Measurements from ENCODE around the gene CWC25. TPM values are rescaled to one million over a fixed set of nuclear protein-coding genes. Genes with fewer than 3 reads are reported as not detected.

Gene CWC25
- total RNA-seq, 1 experiment from 2014 or later, result 21.3 TPM

GRCh38 chr17:38761612-38762011 lies 63.5 kb downstream of the CWC25 start:
- peak; percentile 24 for DNase-seq
- H3K27me3 ChIP-seq, result no peaks in the 10 kb centered on the region
- H3K36me3 ChIP-seq, result peaks cover 89% of the 10 kb centered on the region
- no peak overlapping the region for H3K4me3 ChIP-seq
- no peaks in the 10 kb centered on the region for H3K9me3 ChIP-seq

DNA sequence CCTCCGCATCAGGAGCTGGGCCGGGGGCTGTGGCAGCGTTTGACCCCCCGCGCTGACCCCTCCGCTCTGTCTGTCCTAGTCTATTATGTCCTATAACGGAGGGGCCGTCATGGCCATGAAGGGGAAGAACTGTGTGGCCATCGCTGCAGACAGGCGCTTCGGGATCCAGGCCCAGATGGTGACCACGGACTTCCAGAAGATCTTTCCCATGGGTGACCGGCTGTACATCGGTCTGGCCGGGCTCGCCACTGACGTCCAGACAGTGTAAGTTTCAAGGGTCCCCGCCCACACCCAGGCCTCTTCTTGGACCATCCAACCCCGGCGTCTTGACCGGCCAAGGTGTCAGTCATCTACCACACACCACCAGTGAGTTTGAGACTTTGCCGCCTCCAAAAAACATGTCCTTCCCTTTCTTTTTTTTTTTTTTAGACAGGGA lies 72.0 kb downstream of the CWC25 start:
- Histone ChIP-seq H3K36me3 (peaks cover 44% of the 10 kb centered on the region), H3K9me3 (no peaks in the 10 kb centered on the region), H3K27me3 (no peaks in the 10 kb centered on the region), H3K4me3 (peak overlapping the region; percentile 76)
- no peak for DNase-seq

GRCh38 chr17:38752308-38753070 lies 72.6 kb downstream of the CWC25 start, which contains the start of gene PSMB3:
Gene PSMB3 (plus strand): TSS chr17:38752741. CDS start chr17:38752827, 86 bp downstream.
- DNase-seq, result peak; percentile 99
- Histone ChIP-seq H3K4me3 (peak within 1 kb of the TSS; percentile 76), H3K27me3 (no peaks in the 10 kb centered on the region), H3K9me3 (no peaks in the 10 kb centered on the region), H3K36me3 (peaks cover 41% of the 10 kb centered on the region)

DNA sequence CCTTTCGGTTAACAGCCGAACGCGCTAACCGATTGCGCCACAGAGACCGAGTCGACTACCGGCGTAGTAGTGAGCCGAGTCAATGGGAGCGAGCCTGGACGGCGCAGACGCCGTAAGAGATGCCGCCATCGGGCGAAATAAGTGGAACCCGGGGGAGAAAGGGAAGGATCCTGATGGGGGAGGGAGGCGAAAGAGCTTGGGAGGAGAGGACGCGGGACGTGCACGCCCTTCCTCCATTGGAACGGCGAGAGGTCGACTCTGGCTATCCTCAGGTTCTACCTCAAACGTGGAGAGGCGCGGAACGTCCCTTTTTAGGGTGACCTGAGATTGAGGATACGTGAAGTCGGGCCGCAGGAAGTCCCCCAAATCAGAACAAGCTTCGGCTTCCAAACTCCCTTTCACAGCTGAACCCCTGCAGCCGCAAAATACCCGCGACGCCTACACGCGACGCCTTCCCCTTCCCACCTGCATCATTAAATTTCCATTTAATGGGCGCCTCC lies 73.3 kb downstream of the CWC25 start:
- Histone ChIP-seq H3K36me3 (peaks cover 36% of the 10 kb centered on the region), H3K9me3 (no peaks in the 10 kb centered on the region), H3K27me3 (no peaks in the 10 kb centered on the region), H3K4me3 (peak overlapping the region; percentile 76)
- peak; percentile 77 for DNase-seq

GRCh38 chr17:38751144-38751807 lies 73.8 kb downstream of the CWC25 start:
- no peaks in the 10 kb centered on the region for H3K9me3 ChIP-seq
- H3K27me3 ChIP-seq, result no peaks in the 10 kb centered on the region
- peaks cover 31% of the 10 kb centered on the region for H3K36me3 ChIP-seq
- H3K4me3 ChIP-seq, result peak overlapping the region; percentile 76
- peak; percentile 50 for DNase-seq

Other genes starting within 250 kb of the CWC25 start
- 0.05 and 0.07 TPM in 2 replicates for gene SRCIN1, start 219.4 kb downstream of the CWC25 start, total RNA-seq (2014; rRNA removed; shearing (Covaris generic); ENCODE audit: low replicate concordance)
- gene EPOP, start 150.4 kb downstream of the CWC25 start, total RNA-seq (2014; rRNA removed; shearing (Covaris generic); ENCODE audit: low replicate concordance), result 6.4 and 7.9 TPM in 2 replicates
- gene MLLT6, start 120.0 kb downstream of the CWC25 start, total RNA-seq (2014; rRNA removed; shearing (Covaris generic); ENCODE audit: low replicate concordance), result 11.7 and 17.5 TPM in 2 replicates
- gene CISD3, start 95.0 kb downstream of the CWC25 start, total RNA-seq (2014; rRNA removed; shearing (Covaris generic); ENCODE audit: low replicate concordance), result 7.7 and 29.1 TPM in 2 replicates
- 3.3 and 3.4 TPM in 2 replicates for gene PCGF2, start 77.0 kb downstream of the CWC25 start, total RNA-seq (2014; rRNA removed; shearing (Covaris generic); ENCODE audit: low replicate concordance)
- 494 and 524 TPM in 2 replicates for gene PSMB3, start 72.6 kb downstream of the CWC25 start, total RNA-seq (2014; rRNA removed; shearing (Covaris generic); ENCODE audit: low replicate concordance)
- 49.1 and 73.8 TPM in 2 replicates for gene PIP4K2B, start 25.8 kb downstream of the CWC25 start, total RNA-seq (2014; rRNA removed; shearing (Covaris generic); ENCODE audit: low replicate concordance)
- 2,314 and 3,514 TPM in 2 replicates for gene RPL23, start 28.4 kb upstream of the CWC25 start, total RNA-seq (2014; rRNA removed; shearing (Covaris generic); ENCODE audit: low replicate concordance)
- 228 and 323 TPM in 2 replicates for gene LASP1, start 44.7 kb upstream of the CWC25 start, total RNA-seq (2014; rRNA removed; shearing (Covaris generic); ENCODE audit: low replicate concordance)
- gene FBXO47, start 142.1 kb upstream of the CWC25 start, total RNA-seq (2014; rRNA removed; shearing (Covaris generic); ENCODE audit: low replicate concordance), result not detected in 2 replicates

Measured in MG63 (cell line).